HG02588 (cell line): ENCODE measurements around the gene COG5.
"Not testable (repeated sequence)": the region's sequence is repeated elsewhere in the genome, so short reads cannot be mapped to it uniquely, and the experiment has no call there.

ENCODE experiments used
- ATAC-seq: cut with Tn5 transposase; IDR thresholded peaks from one replicate; pipeline ENCODE4 v1.9.1; 2021; ENCODE audit warnings: mild to moderate bottlenecking, moderate library complexity; ENCODE audit not compliant: unreplicated experiment

Gene COG5

GRCh38 chr7:107286751-107287621 is 276.7 kb downstream of the COG5 start:
- ATAC-seq: no peak

- no peak for ATAC-seq
Measured at GRCh38 chr7:107284911-107285479, 278.7 kb downstream of the COG5 start.

DNA sequence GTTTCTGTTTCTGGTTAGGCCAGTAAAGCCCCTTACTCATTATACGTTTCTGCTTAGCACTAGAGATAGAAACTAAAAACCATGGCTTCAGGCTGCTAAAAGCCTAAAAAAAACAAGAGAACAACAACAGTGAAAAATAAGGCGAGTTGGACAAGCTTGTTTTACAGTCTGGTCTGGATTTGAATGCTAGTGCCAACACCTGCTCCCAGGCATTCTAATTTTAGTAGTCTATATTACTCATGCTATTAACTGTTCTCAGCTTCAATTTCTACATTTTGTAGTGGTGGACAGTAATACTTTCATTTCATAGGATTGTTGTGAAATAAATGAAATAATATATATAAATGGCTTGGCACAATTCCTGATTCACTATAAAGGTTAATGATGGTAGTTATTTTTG is 286.4 kb downstream of the COG5 start:
- no peak for ATAC-seq

GRCh38 chr7:107276220-107276827 is 287.4 kb downstream of the COG5 start:
- no peak for ATAC-seq

- ATAC-seq: no peak
Measured at GRCh38 chr7:107274506-107274905, 289.2 kb downstream of the COG5 start.

DNA sequence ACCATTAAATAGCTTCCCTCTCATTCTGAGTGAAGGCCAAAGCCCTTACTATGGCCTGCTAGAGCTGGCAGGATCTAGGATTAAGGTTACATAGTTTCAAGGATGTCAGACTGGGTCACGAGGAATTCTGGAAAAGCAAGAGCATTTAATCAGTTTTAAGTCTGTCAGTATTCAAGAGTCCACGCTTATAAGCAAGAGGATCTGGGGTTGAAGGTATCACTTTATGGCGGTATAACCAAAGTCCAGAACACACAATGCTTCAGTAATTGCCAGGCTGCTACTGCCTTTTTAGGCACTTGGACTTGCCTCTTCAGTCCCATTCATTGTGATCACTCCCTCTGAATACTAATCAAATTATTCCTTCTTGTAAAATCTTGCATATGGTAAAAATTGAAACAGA is 293.9 kb downstream of the COG5 start:
- no peak for ATAC-seq

DNA sequence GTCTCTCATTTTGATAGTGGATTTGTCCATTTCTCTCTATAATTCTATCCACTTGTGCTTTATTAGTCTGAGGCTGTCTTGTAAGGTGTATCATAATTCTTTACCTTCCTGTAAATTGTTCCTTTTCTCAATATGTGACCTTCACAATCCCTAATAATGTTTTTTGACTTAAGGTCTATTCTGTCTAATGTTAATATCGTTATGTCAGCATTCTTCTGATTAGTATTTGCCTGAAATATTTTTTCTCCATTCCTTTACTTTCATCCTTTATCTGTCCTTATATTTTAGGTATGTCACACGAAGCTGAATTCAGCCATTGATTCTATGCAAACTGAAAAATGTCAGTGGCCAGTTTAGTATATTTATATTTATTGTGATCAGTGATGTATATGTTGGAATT is 295.1 kb downstream of the COG5 start:
- ATAC-seq: no peak

DNA sequence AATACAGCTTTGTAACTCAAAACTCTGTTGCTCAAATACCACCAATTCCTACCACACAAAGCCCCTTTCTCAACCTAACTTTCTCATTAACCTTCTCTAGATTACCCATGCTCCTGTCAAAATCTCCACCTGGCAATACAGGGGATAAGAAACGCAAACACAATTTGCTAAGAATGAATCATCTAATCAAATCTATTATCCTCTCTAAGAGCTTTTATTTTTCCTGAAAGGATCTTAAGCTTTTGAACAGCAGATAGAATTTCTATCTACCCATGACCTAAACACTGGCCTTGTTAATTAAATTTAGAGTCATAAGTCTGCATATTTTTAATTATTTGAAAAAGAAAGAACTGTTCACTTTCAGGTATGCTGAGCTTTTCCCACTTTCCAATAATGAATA is 296.6 kb downstream of the COG5 start:
- no peak for ATAC-seq

- ATAC-seq: no peak
Measured at GRCh38 chr7:107264723-107265122, 299.0 kb downstream of the COG5 start.

- ATAC-seq: no peak
Measured at GRCh38 chr7:107262857-107263256, 300.9 kb downstream of the COG5 start.

DNA sequence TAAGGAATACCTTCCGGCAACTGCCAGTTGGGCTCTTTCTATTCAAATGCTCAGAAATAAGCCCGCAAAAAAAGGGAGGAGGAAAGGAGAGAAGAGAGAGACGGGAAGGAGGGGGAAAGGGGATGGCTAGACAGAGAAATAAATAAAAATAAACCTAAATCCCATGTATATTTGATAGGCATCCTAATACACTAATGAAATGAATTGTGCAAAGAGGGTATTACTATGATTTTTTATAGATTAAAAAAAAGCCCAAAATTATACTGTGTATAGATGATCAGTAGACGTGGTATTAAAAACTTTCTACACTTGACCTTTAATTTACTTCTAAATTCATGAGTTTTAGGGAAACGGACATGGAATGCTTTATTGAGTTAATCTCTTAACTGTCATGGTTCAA is 305.0 kb downstream of the COG5 start:
- no peak for ATAC-seq

- no peak for ATAC-seq
Measured at GRCh38 chr7:107255602-107256001, 308.1 kb downstream of the COG5 start.

DNA sequence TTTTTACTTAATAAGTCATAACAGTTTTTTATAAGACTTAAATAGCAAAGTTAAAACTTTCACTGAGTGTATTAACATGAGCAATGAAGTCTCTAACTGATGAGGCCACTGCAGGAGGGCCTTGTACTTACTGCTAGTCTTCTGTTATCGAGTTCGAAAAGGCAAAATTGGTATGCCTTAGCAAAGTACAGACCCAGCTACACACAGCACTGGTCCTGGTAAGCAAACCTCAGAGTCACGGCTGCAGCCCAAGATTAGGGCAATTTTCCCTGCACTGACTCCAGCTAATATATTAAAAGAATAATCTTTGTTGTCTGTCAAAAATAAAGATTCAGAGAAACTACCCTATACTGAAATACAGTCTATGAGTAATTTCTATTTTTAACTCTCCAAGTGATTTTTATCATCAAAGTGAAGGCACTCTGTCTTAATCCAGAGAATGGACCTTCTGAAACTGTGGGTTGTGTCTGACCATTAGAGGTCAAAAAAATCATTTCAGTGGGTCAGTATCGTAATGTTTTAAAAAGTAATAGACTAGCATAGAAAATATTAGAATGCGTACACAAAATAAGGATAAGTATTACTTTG is 309.2 kb downstream of the COG5 start:
- no peak for ATAC-seq

DNA sequence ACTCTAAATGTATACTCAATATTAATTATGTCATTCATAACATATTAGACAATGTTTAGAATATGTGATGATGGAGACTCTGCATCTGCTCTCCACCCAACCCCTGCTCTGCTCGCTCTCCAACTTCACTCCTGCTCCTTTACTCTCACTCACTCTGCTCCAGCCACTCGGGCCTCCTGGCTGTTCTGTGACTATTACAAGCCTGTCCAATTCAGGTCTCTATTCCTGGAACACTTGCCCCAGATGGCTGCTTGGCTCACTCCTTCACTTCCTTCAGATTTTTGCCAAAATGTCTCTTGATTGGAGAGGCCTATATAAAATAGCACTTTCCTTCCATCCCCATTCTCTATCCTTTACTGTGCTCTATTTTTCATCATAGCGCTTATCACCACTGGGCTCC is 310.1 kb downstream of the COG5 start:
- ATAC-seq: no peak

GRCh38 chr7:107251963-107252362 is 311.8 kb downstream of the COG5 start:
- ATAC-seq: no peak

DNA sequence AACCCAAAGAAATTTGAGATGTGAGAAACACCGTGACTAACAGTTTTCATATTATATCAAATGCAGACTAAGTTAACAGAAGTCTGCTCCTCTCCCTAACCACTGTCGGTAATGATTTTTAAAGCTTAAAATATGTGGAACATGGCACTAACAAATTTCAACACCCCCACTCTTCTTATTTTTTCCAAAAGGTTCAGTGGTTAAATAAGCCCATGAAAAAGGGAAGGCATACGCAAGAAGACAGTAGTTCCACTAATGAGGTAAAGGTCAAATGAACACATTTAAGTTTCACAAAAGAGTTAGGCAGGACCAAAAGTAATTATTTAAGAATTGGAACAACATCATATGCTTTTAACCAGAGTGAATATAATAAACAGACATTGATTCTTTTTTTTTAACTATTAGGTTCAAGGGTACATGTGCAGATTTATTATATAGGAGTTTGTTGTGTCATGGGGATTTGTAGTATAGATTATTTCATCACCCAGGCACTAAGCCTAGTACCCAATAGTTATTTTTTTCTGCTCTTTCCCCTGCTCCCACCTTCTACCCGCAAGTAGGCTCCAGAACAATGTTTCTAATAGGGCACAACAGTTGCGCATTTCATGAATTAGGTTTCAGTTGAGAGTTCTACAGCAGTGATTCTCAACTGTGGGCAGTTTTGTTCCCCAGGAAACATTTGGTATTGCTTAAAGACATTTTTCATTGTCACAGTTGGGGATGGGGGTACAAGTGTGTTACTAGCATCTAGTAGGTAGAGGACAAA is 315.0 kb downstream of the COG5 start:
- ATAC-seq: no peak

DNA sequence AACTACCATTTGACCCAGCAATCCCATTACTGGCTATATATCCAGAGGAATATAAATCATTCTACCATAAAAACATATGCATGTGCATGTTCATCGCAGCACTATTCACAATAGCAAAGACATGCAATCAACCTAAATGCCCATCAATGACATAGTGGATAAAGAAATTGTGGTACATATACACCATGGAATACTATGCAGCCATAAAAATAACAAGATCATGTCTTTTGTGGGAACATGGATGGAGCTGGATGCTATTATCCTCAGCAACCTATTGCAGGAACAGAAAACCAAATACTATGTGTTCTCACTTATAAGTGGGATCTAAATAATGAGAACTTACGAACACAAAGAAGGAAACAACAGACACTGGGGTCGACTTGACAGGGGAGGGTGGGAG is 316.9 kb downstream of the COG5 start:
- not testable (repeated sequence) for ATAC-seq

DNA sequence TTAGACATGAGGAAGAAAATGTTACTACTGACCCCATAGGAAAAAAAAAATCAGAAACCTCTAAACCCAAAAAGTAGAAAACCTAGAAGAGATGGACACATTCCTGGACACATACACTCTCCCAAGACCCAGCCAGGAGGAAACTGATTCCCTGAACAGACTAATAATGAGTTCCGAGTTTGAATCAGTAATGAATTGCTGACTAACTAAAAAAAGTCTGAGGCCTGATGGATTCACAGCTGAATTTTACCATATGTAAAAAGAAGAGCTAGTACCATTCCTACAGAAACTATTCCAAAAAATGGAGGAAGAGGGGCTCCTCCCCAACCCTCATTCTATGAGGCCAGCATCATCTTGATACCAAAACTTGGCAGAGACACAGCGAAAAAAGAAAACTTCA is 319.1 kb downstream of the COG5 start:
- ATAC-seq: no peak

- ATAC-seq: no peak
Measured at GRCh38 chr7:107242267-107242666, 321.5 kb downstream of the COG5 start.

- ATAC-seq: no peak
Measured at GRCh38 chr7:107237451-107237850, 326.3 kb downstream of the COG5 start.

GRCh38 chr7:107236862-107237261 is 326.9 kb downstream of the COG5 start:
- ATAC-seq: no peak
